ENCODE results near the gene UBE2J1.

The UBE2J1 gene

DNA sequence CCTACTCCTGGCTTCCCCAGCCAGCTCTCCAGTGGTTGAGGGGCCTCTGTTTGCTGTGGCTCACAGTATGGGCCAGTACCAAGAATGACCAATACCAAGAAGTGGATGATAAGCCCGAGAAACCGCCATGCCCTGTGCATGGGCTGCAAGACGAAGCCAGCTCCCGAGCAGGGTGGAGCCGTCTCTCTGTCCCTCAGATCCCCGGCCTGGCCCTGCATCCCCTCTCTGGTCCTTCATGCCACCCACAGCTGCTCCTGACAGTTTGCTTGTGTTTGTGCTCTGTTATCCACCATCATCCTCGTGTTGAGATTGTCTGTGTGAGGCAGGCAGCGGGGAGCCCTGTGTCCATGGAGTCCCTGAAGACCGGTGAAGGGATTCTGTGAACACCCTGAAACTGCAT is 73.6 kb downstream of the UBE2J1 start:
- no peak for DNase-seq
- TF ChIP-seq POLR2A (IDR thresholded peaks at IDR 0.05; ENCODE audit: low read length), result no peak
- TF ChIP-seq GATA1 (IDR thresholded peaks at IDR 0.05; ENCODE audit: low read depth, low read length), result no peak
